ENCODE results near the gene FADS6.

Gene FADS6

GRCh38 chr17:74862108-74862901 is 31.1 kb downstream of the FADS6 start:
- Histone ChIP-seq H3K9ac (no peak overlapping the region; a peak in 1 of 22 replicates), H4K20me1 (peaks cover 0 to 73% (median 29%) of the 10 kb centered on the region in 11 experiments; a peak in 17 of 22 replicates)

GRCh38 chr17:74861662-74862107 is 31.7 kb downstream of the FADS6 start:
- Histone ChIP-seq H3K36me3 (peaks cover 0 to 7% (median 0%) of the 10 kb centered on the region in 11 experiments; a peak in 4 of 22 replicates), H3K9me3 (replicated peaks in 1 of 11) (no peaks in the 10 kb centered on the region), H3K27ac (no peak overlapping the region), H3K4me2 (peak overlapping the region; percentile 5 to 52 (median 36); a peak in 17 of 22 replicates), H4K20me1 (peaks cover 0 to 79% (median 29%) of the 10 kb centered on the region in 11 experiments; a peak in 17 of 22 replicates), H3K4me1 (peaks cover 21 to 61% (median 54%) of the 10 kb centered on the region in 10 experiments; a peak in 19 of 20 replicates), H3K9ac (no peak overlapping the region), H3K27me3 (peaks cover 55 to 67% (median 61%) of the 10 kb centered on the region in 11 experiments), H3K4me3 (no peak overlapping the region)
- no peak for TF ChIP-seq Cebpa-rat (IDR thresholded peaks at IDR 0.05)

More at GRCh38 chr17:74862108-74862901, 31.1 kb downstream of the FADS6 start:
- Histone ChIP-seq H3K27me3 (peaks cover 49 to 61% (median 55%) of the 10 kb centered on the region in 11 experiments), H3K4me2 (peak overlapping the region; percentile 6 to 52 (median 36); a peak in 18 of 22 replicates), H3K36me3 (peaks cover 0 to 7% (median 0%) of the 10 kb centered on the region in 11 experiments; a peak in 4 of 22 replicates), H3K4me1 (peaks cover 21 to 56% (median 48%) of the 10 kb centered on the region in 10 experiments; a peak in 19 of 20 replicates), H3K9me3 (replicated peaks in 1 of 11) (no peaks in the 10 kb centered on the region), H3K4me3 (0 out of 20 replicates have a peak overlapping the region, but pooled peaks of 1 of the 10 experiments have one; percentile 19), H3K27ac (no peak overlapping the region)
- no peak for TF ChIP-seq Cebpa-rat (IDR thresholded peaks at IDR 0.05)

GRCh38 chr17:74860872-74861661 is 32.4 kb downstream of the FADS6 start:
- H4K20me1 ChIP-seq: peaks cover 0 to 75% (median 29%) of the 10 kb centered on the region in 11 experiments; a peak in 17 of 22 replicates
- no peak overlapping the region; a peak in 1 of 22 replicates for H3K9ac ChIP-seq
- peak overlapping the region; percentile 45 to 77 (median 67); a peak in 21 of 22 replicates for H3K4me2 ChIP-seq
- H3K4me3 ChIP-seq: peak overlapping the region in 6 of 10 experiments; percentile 2 to 54 (median 24); a peak in 4 of 20 replicates
- H3K36me3 ChIP-seq: peaks cover 0 to 7% (median 0%) of the 10 kb centered on the region in 11 experiments; a peak in 4 of 22 replicates
- peaks cover 21 to 56% (median 48%) of the 10 kb centered on the region in 10 experiments; a peak in 19 of 20 replicates for H3K4me1 ChIP-seq
- H3K9me3 ChIP-seq (replicated peaks in 1 of 11): no peaks in the 10 kb centered on the region
- no peak overlapping the region for H3K27ac ChIP-seq
- no peak for TF ChIP-seq Cebpa-rat (IDR thresholded peaks at IDR 0.05)
- H3K27me3 ChIP-seq: peaks cover 56 to 71% (median 62%) of the 10 kb centered on the region in 11 experiments

GRCh38 chr17:74860229-74860871 is 33.1 kb downstream of the FADS6 start:
- peaks cover 58 to 78% (median 66%) of the 10 kb centered on the region in 11 experiments for H3K27me3 ChIP-seq
- no peak overlapping the region for H3K27ac ChIP-seq
- H3K4me2 ChIP-seq: peak overlapping the region; percentile 45 to 77 (median 67)
- no peaks in the 10 kb centered on the region for H3K9me3 ChIP-seq (replicated peaks in 1 of 11)
- H3K9ac ChIP-seq: peak overlapping the region in 1 of 11 experiments; percentile 3; a peak in 1 of 22 replicates
- peaks cover 19 to 49% (median 41%) of the 10 kb centered on the region in 10 experiments; a peak in 19 of 20 replicates for H3K4me1 ChIP-seq
- no peak for TF ChIP-seq Cebpa-rat (IDR thresholded peaks at IDR 0.05)
- peaks cover 0 to 7% (median 0%) of the 10 kb centered on the region in 11 experiments; a peak in 4 of 22 replicates for H3K36me3 ChIP-seq
- H4K20me1 ChIP-seq: peaks cover 0 to 77% (median 29%) of the 10 kb centered on the region in 11 experiments; a peak in 17 of 22 replicates
- H3K4me3 ChIP-seq: peak overlapping the region in 8 of 10 experiments; percentile 2 to 54 (median 24); a peak in 8 of 20 replicates

- peak within 1 kb of the TSS; percentile 9 to 62 (median 38); a peak in 13 of 20 replicates for H3K4me3 ChIP-seq
- peaks cover 61 to 85% (median 72%) of the 10 kb centered on the region in 11 experiments for H3K27me3 ChIP-seq
- peak within 1 kb of the TSS; percentile 45 to 77 (median 67) for H3K4me2 ChIP-seq
Observed at GRCh38 chr17:74859459-74860228, 33.8 kb downstream of the FADS6 start, which contains the start of gene GRIN2C. Gene GRIN2C, minus strand, starts transcription at chr17:74859885. Its CDS starts 4,793 bp downstream, at chr17:74855092.

GRCh38 chr17:74858672-74859458 is 34.6 kb downstream of the FADS6 start:
- H3K4me2 ChIP-seq: no peak overlapping the region
- peaks cover 0 to 79% (median 29%) of the 10 kb centered on the region in 11 experiments; a peak in 17 of 22 replicates for H4K20me1 ChIP-seq
- no peak for TF ChIP-seq Cebpa-rat (IDR thresholded peaks at IDR 0.05)
- H3K4me1 ChIP-seq: peaks cover 19 to 44% (median 35%) of the 10 kb centered on the region in 10 experiments; a peak in 19 of 20 replicates
- no peaks in the 10 kb centered on the region for H3K9me3 ChIP-seq (replicated peaks in 1 of 11)
- H3K27ac ChIP-seq: no peak overlapping the region
- H3K4me3 ChIP-seq: no peak overlapping the region; a peak in 1 of 20 replicates
- H3K36me3 ChIP-seq: peaks cover 0 to 4% (median 0%) of the 10 kb centered on the region in 11 experiments; a peak in 4 of 22 replicates
- no peak overlapping the region for H3K9ac ChIP-seq
- H3K27me3 ChIP-seq: peaks cover 69 to 93% (median 79%) of the 10 kb centered on the region in 11 experiments

More at GRCh38 chr17:74859459-74860228, 33.8 kb downstream of the FADS6 start, which contains the start of gene GRIN2C:
- H4K20me1 ChIP-seq: peaks cover 0 to 77% (median 29%) of the 10 kb centered on the region in 11 experiments; a peak in 17 of 22 replicates
- peaks cover 0 to 7% (median 0%) of the 10 kb centered on the region in 11 experiments; a peak in 4 of 22 replicates for H3K36me3 ChIP-seq
- TF ChIP-seq Cebpa-rat (IDR thresholded peaks at IDR 0.05): no peak
- H3K4me1 ChIP-seq: peaks cover 19 to 44% (median 36%) of the 10 kb centered on the region in 10 experiments; a peak in 19 of 20 replicates
- H3K27ac ChIP-seq: no peak within 1 kb of the TSS
- H3K9ac ChIP-seq: peak within 1 kb of the TSS in 1 of 11 experiments; percentile 3; a peak in 1 of 22 replicates
- no peaks in the 10 kb centered on the region for H3K9me3 ChIP-seq (replicated peaks in 1 of 11)
